ENCODE measurements around the gene CXCL3. TPM values are rescaled to one million over a fixed set of nuclear protein-coding genes. Genes with fewer than 3 reads are reported as not detected.

The CXCL3 gene
- total RNA-seq, 1 donor from 2014 or later: not detected

DNA sequence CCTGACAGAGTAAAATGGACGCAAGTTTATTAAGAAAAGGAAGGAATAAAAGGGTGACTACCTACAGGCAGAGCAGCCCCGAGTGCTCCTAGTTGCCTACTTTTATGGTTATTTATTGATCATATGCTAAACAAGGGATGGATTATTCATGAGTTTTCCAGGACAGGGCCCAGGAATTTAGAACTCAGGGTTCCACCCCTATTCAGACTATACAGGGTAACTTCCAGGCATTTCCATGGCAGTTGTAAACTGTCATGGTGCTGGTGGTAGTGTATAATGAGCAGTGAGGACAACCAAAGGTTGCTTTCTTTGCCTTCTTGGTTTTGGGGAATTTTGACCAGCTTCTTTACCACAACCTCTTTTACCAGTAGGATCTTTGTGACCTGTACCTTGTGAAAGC is 27.7 kb upstream of the CXCL3 start:
- Histone ChIP-seq H3K36me3 (no peaks in the 10 kb centered on the region), H3K4me1 (no peaks in the 10 kb centered on the region), H3K27me3 (no peaks in the 10 kb centered on the region), H3K4me3 (no peak overlapping the region), H3K9me3 (no peaks in the 10 kb centered on the region), H3K27ac (no peak overlapping the region)
- no peak for TF ChIP-seq POLR2AphosphoS5 (IDR thresholded peaks at IDR 0.05; ENCODE audit: insufficient read depth in 1 of 2, low read depth in 1 of 2)
- no peak for TF ChIP-seq POLR2A (IDR thresholded peaks at IDR 0.05)
- TF ChIP-seq, protein P1, sequence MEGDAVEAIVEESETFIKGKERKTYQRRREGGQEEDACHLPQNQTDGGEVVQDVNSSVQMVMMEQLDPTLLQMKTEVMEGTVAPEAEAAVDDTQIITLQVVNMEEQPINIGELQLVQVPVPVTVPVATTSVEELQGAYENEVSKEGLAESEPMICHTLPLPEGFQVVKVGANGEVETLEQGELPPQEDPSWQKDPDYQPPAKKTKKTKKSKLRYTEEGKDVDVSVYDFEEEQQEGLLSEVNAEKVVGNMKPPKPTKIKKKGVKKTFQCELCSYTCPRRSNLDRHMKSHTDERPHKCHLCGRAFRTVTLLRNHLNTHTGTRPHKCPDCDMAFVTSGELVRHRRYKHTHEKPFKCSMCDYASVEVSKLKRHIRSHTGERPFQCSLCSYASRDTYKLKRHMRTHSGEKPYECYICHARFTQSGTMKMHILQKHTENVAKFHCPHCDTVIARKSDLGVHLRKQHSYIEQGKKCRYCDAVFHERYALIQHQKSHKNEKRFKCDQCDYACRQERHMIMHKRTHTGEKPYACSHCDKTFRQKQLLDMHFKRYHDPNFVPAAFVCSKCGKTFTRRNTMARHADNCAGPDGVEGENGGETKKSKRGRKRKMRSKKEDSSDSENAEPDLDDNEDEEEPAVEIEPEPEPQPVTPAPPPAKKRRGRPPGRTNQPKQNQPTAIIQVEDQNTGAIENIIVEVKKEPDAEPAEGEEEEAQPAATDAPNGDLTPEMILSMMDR (IDR thresholded peaks at IDR 0.05): no peak
- intact Hi-C loops (cut with DNase I): no loop called here
- DNase-seq (ENCODE audit: extremely low spot score in 2 of 2): no peak

DNA sequence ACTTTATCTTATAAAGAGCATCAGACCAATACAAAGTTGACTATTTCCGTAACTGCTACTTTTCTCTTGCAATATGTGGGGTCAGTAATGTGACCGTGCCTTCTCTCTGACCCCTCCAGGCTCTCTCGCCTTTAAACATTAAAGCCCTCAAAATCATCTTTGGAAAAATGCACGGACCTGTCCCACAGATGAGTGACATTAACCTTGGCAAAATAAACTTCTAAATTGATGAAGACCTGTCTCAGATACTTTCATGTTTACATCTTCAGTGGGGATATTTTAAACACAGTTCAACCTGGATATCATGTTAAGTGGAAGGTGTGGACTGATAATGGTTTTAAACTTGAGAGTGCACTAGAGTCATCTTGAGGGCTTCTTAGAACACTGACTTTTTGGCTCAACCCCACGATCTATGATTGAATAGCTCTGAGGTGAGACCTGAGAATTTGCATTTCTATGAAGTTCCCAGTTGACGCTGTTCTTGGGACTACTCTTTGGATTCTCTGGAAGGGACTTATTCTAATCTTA is 26.7 kb upstream of the CXCL3 start:
- H3K4me3 ChIP-seq: no peak overlapping the region
- H3K27ac ChIP-seq: no peak overlapping the region
- H3K4me1 ChIP-seq: no peaks in the 10 kb centered on the region
- DNase-seq (ENCODE audit: extremely low spot score in 2 of 2): no peak
- H3K9me3 ChIP-seq: no peaks in the 10 kb centered on the region
- intact Hi-C loops (cut with DNase I): no loop called here
- TF ChIP-seq POLR2A (IDR thresholded peaks at IDR 0.05): no peak
- no peaks in the 10 kb centered on the region for H3K36me3 ChIP-seq
- no peaks in the 10 kb centered on the region for H3K27me3 ChIP-seq

DNA sequence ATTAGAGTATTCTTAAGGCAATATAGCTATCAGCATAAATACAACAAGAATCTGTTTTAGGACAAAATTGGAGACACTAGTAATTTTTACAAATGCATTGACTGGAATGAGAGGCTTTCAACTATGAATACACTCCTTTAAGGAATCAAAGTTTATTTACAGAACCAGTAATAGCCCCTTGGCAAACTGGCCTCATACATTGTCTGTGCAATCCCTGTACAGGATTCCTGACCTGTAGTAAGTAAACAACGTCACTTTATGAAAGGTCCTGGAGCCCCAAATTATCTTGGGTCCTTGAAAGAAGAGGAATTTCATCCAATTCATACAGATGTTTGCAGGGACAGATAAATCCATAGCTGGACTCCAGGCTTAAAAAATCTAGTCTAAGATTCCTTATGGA is 25.4 kb upstream of the CXCL3 start:
- intact Hi-C loops (cut with DNase I): no loop called here
- DNase-seq (ENCODE audit: extremely low spot score in 2 of 2): no peak
- no peaks in the 10 kb centered on the region for H3K4me1 ChIP-seq
- H3K27ac ChIP-seq: no peak overlapping the region
- no peaks in the 10 kb centered on the region for H3K27me3 ChIP-seq
- H3K36me3 ChIP-seq: no peaks in the 10 kb centered on the region
- TF ChIP-seq, protein P1 (IDR thresholded peaks at IDR 0.05): no peak
- TF ChIP-seq POLR2A (IDR thresholded peaks at IDR 0.05) (no peak), POLR2AphosphoS5 (IDR thresholded peaks at IDR 0.05; ENCODE audit: insufficient read depth in 1 of 2, low read depth in 1 of 2) (no peak)
- H3K9me3 ChIP-seq: no peaks in the 10 kb centered on the region
- H3K4me3 ChIP-seq: no peak overlapping the region

DNA sequence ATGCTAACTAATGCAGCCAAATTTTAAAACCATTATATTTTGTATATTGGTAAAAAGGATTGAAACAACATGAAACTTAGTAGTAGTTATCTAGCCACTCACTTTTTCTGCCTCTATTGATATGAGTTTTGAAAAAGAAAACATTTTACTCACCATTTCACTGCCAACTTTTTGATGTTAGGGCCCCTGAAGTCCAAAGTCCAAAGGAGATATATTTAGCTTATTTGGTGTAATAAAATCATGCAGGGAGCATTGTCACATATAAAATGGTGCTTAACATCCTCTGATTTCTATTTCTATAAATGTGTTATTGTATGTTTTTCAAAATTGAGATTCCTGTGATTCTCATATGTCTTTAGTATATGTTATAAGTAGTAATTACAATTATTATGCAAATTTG is 24.5 kb upstream of the CXCL3 start:
- intact Hi-C loops (cut with DNase I): no loop called here
- DNase-seq (ENCODE audit: extremely low spot score in 2 of 2): no peak
- Histone ChIP-seq H3K4me1 (no peaks in the 10 kb centered on the region), H3K9me3 (no peaks in the 10 kb centered on the region), H3K36me3 (no peaks in the 10 kb centered on the region), H3K27ac (no peak overlapping the region), H3K27me3 (no peaks in the 10 kb centered on the region), H3K4me3 (no peak overlapping the region)
- TF ChIP-seq POLR2AphosphoS5 (IDR thresholded peaks at IDR 0.05; ENCODE audit: insufficient read depth in 1 of 2, low read depth in 1 of 2) (no peak), POLR2A (IDR thresholded peaks at IDR 0.05) (no peak)
- TF ChIP-seq, protein P1 (IDR thresholded peaks at IDR 0.05): no peak

DNA sequence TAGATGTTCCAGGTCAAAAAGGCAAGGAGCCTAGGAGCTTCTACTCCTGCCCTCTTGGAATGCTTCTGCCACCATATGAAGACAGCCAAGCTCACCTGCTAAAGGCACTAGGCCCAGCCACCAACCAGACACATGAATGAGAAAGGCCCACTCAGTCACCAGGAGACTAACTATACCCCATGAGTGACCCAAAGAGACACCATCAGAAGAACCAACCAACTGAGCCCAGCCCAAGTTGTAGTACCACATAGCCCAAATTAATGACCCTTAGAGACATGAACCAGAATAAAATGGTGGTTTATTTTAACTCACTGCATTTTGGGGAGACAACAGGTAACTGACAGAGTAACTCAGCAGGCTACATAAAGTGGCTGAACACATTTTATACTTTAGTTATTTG is 22.9 kb upstream of the CXCL3 start:
- H3K9me3 ChIP-seq: no peaks in the 10 kb centered on the region
- H3K27me3 ChIP-seq: no peaks in the 10 kb centered on the region
- H3K36me3 ChIP-seq: no peaks in the 10 kb centered on the region
- TF ChIP-seq POLR2AphosphoS5 (IDR thresholded peaks at IDR 0.05; ENCODE audit: insufficient read depth in 1 of 2, low read depth in 1 of 2) (no peak), POLR2A (IDR thresholded peaks at IDR 0.05) (no peak)
- TF ChIP-seq, protein P1 (IDR thresholded peaks at IDR 0.05): no peak
- H3K4me3 ChIP-seq: no peak overlapping the region
- H3K27ac ChIP-seq: no peak overlapping the region
- H3K4me1 ChIP-seq: no peaks in the 10 kb centered on the region
- no peak for DNase-seq (ENCODE audit: extremely low spot score in 2 of 2)
- intact Hi-C loops (cut with DNase I): no loop called here
